Activated CD8-positive, alpha-beta memory T cell treated with anti-CD3 and anti-CD28 coated beads for 1 hour (primary cell): ENCODE results near the gene NEDD8.

ENCODE experiments used
- DNase-seq, 2 donors: peaks; one replicate each; pipeline ENCODE4 v3.0.0-alpha.2; 2020; ENCODE audit warnings: low read depth in 1 of 2; ENCODE audit errors: extremely low read depth in 1 of 2

Gene NEDD8

DNA sequence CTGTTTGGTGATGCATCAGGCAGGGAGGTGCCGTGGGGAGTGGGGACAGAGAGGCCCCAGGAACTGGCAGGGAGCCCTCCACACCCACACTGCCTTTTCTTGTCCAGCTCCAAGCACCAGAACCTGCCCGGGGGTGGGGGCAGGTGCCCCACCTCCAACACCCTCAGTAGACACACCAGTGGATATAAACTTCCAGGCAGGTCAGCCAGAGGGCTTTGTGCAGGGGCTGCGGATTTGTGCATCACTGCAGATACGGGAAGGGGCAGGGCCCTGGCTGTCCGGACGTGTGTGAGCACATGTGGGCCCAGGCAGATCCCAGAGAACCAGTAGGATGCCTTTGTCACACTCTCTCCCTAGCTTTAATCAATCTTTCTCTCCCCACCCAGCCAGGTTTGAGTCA is 32.1 kb upstream of the NEDD8 start:
- no peak for DNase-seq

DNA sequence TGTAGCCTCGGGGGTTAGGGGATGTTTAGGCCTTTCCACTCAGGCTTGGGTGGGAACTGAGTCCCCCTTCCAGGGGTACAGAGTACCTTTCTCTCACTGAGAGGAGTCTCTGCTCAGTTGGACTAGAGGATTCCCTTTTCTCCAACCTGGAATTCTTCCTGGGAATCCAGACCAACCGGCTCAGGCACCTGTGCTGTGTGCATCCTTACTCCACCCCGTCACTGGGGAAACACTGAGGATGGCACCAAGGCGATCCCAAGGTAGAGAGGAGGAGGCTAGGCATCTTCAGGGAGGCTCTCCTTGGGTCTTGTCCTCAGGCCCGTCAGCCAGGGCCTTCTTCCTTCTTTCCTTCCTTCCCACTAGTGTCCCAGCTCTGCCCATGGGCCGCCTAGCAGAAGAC is 31.7 kb upstream of the NEDD8 start:
- no peak for DNase-seq

- no peak for DNase-seq
Observed at GRCh38 chr14:24262821-24263733, 30.9 kb upstream of the NEDD8 start, which contains the start of gene TGM1. TSS of gene TGM1 (minus strand) at chr14:24263177. CDS start at chr14:24262352, 825 bp downstream.

GRCh38 chr14:24261969-24262327 is 29.8 kb upstream of the NEDD8 start:
- DNase-seq = no peak

DNA sequence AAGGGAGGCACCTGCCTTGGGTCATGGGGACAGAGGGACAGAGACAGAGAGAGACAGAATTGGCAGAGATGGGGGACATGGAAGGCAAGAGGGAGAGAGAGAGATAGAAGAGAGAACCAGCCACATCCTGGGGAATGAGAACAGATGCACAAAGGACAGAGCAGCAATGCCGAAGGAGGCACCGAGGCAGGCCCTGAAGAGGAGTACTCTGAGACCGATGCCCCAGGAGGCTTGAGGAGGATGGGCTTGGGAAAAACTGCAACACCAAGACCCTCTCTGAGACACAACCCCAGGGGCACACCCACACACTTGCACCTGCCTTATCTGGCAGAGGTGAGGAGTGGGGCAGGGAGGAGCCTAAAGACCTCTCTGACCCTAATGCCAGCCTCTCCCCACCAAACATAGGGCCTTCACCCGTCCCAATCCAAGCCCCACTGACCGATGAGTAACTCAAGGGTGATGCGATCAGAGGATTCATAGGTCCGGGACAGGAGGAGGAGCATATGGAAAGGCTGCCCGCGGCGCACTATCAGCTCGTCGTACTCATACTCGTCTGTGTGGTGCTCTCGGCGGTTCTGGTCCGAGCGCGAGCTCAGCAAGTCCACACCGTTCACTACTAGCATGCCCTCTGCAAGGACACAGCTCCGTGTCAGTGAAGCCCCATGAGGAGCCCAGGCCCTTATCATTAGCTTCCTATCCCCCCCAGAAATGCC is 29.2 kb upstream of the NEDD8 start:
- no peak for DNase-seq

DNA sequence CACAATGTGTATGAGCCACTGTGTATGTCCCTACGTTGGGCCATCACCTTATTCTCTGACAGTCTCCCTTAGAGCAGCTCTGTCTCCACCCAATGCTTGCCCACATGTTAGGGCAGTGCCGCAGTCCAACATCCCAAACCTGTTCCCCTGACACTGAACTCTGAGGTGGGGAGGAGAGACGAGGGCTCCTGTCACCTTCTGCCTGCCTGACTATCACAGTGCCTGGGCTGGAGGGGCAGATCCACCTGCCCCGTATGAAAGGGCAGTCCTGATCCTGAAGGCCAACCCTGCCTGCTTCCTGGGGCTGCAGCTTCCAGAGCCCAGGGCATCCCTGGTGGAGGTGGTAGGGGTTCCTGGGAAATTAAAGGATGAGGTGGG is 28.6 kb upstream of the NEDD8 start:
- no peak for DNase-seq

- no peak for DNase-seq
Observed at GRCh38 chr14:24260026-24260779, 28.0 kb upstream of the NEDD8 start.

- DNase-seq = no peak
Observed at GRCh38 chr14:24259282-24260025, 27.3 kb upstream of the NEDD8 start.

DNA sequence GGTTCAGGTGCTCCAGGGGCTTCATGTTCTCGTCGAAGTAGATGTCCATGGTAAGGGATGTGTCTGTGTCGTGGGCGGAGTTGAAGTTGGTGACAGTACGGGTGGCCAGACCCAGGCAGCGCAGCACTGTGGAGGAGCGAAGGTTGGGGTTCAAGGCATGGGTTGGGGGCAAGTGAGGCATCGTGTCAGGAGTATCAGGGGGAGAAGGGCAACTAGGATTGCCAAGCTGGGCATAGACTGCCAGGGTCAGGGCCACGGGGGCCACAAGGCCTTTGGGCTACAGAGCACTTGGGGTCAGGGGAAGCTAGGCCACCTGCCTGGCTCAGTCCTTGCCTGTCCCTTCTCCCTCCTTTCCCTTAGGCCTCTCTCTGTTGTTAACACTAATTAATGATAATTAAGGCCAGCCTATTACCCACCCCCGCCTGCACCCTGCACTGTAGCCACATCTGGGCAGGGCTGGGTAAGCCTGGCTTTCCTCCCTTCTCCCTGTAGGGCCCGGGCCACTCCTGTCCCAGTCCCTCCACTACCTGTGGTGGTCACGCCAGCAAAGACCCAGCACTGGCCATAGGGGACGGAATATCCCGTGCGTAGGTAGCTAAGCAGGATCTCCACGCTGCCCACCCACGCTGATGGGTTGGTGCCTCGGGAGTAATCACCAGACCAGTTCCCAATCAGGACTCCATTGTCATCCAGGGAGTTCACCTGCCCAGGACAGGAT is 26.5 kb upstream of the NEDD8 start:
- DNase-seq = no peak

GRCh38 chr14:24258119-24258518 is 26.0 kb upstream of the NEDD8 start:
- no peak for DNase-seq

- DNase-seq = no peak
Observed at GRCh38 chr14:24256960-24257359, 24.8 kb upstream of the NEDD8 start.

GRCh38 chr14:24255931-24256711 is 24.0 kb upstream of the NEDD8 start:
- no peak for DNase-seq

DNA sequence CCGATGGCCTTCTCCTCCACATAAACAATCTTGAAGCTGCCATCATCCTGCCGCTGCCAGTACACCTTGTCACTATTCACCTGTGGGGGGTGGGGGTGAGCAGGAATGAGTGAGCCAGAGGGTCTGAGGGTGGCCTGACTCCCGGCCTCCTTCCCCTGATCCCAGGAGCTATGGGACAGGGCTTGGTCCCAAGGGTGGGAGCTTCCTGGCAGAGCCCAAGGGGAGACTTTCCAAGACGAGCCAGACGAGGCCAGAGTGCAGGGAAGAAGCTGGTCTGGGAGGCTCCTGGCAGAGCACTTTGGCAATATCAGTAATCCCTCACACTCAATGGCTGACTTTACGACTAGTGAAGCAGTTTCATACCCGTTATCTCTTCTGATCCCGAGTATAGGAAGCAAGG is 23.3 kb upstream of the NEDD8 start:
- DNase-seq = no peak

- no peak for DNase-seq
Observed at GRCh38 chr14:24254630-24255392, 22.6 kb upstream of the NEDD8 start.

DNA sequence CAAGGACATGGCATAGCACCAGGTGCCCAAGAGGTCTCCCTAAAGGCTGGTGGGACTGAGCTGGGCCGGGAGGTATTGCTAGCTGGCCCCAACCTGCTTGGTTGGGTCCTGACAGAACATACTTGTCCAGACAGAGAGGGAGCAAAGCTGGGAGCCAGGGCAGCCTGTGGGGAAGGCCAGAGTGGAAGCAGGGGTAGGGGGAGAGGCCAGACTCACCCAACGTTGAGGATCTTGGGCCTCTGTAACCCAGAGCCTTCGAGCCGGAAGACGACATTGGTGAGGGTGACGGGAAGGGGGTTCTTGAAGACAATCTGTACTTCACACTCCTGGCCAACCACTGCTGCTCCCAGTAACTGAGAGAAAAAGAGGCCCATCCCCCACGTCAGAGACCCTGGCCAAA is 21.8 kb upstream of the NEDD8 start:
- DNase-seq = no peak

GRCh38 chr14:24252289-24253124 is 20.3 kb upstream of the NEDD8 start:
- DNase-seq = no peak

DNA sequence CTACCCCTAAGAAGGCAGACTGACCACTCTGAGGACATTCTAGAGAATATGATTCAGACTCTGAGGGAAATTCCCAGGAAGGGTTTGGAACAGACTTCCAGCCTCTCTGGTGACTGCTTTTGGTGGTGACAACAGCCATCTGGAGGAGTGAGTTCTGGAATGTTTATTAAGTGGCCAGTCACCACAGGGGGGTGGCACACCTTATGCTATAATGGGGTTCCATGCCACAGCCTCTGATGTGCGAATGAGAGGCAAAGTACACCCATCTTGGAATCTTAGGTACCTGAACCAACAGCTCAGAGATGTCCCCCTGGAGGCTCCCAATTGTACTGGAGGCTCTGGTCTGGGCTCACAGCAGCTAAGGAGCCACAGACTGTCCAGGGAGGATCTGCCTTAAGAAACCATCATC is 19.7 kb upstream of the NEDD8 start:
- no peak for DNase-seq

DNA sequence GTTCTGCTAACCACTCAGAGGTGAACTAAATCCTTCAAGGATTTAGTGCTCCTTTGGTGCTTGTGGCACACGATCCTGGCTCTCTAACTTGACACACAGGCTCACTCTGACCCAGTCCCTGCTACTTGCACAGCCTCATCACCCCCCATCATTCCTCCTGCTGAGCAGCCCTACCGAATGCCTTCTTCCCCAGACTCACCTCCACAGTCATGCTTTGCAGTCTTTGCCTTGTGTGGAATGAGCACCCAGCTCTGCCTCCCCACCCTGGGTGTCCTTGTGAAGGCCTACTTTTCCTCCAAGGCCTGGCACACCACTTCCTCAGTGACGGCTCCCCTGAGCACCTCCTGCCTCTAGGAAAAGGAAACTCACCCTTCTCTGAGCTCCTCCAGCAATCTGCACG is 18.2 kb upstream of the NEDD8 start:
- no peak for DNase-seq
